ENCODE measurements around the gene RAB28.

RAB28 gene

GRCh38 chr4:13364172-13364571 is 120.0 kb downstream of the RAB28 start:
- H3K4me1 Mint-ChIP-seq = peaks cover 14% of the 10 kb centered on the region
- no peak for TF ChIP-seq CTCF (IDR thresholded peaks at IDR 0.05; ENCODE audit: unreplicated experiment in 3 of 3)
- no peak overlapping the region for H3K27ac Mint-ChIP-seq
- H3K4me3 Mint-ChIP-seq = no peak overlapping the region
- peaks cover 3% of the 10 kb centered on the region for H3K9me3 Mint-ChIP-seq
- peaks cover 4% of the 10 kb centered on the region for H3K27me3 Mint-ChIP-seq (ENCODE audit: low read depth)
- H3K36me3 Mint-ChIP-seq (ENCODE audit: low read depth) = peaks cover 21% of the 10 kb centered on the region

DNA sequence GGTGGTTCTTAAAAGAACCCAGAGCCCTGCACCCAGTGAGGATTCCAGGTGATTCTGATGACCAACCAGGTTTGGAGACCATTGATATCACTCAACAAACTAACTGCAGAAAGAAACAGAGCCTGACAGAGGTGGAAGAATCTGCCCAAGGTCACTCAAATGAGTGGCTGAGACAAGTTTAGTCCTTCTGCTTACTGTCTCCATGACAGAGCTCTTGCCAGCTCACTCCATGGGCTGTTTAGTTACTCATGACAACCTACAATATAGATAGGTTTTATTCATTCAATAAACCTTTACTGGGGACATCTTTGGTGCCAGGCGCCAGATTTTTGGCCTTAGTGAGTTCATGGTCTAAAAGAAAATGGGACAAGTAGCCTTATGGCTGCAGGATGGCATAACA is 124.3 kb downstream of the RAB28 start:
- TF ChIP-seq CTCF (IDR thresholded peaks at IDR 0.05; ENCODE audit: unreplicated experiment in 3 of 3) = no peak
- Mint-ChIP-seq H3K27ac (no peak overlapping the region), H3K9me3 (no peaks in the 10 kb centered on the region), H3K4me1 (peaks cover 28% of the 10 kb centered on the region), H3K4me3 (no peak overlapping the region), H3K27me3 (ENCODE audit: low read depth) (peaks cover 4% of the 10 kb centered on the region), H3K36me3 (ENCODE audit: low read depth) (peaks cover 7% of the 10 kb centered on the region)

DNA sequence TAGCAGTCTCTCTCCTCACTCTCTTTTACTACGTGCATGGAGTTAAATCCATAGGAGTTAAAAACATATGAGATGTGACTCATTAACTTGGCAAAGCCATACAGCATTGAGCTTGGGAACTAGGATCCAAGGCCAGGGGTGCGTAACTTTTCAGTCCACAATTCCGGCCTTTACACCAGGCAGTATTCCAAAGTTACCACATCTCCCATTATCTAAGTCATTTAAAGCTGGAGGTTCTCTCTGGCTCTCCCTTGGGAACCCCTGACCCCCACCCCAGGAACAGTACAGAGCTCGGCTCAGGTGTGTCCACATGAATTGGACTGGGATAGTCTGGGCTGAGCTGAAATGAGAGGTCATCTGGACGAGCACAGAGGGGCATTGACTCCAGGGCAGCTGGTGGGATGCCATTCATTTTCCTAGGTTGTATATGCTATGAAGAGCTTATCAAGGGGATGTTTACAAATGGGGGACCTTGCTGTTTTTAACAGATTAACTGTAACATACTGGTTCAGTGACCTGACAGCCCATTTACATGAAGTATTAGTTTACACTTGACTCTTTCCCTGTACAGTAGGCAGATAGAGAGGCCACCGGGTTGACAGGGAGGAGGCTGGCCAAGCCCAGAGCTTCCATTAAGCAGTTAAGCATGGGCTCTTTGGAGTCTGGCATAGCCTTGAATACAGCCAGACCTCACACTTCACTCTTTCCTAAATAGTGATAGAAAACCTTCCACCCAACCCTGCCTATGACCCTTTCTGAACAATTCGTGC is 128.8 kb downstream of the RAB28 start:
- Mint-ChIP-seq H3K4me3 (no peak overlapping the region), H3K27me3 (ENCODE audit: low read depth) (no peaks in the 10 kb centered on the region), H3K27ac (no peak overlapping the region), H3K36me3 (ENCODE audit: low read depth) (peaks cover 21% of the 10 kb centered on the region), H3K4me1 (peaks cover 19% of the 10 kb centered on the region), H3K9me3 (peaks cover 3% of the 10 kb centered on the region)
- no peak for TF ChIP-seq CTCF (IDR thresholded peaks at IDR 0.05; ENCODE audit: unreplicated experiment in 3 of 3)

DNA sequence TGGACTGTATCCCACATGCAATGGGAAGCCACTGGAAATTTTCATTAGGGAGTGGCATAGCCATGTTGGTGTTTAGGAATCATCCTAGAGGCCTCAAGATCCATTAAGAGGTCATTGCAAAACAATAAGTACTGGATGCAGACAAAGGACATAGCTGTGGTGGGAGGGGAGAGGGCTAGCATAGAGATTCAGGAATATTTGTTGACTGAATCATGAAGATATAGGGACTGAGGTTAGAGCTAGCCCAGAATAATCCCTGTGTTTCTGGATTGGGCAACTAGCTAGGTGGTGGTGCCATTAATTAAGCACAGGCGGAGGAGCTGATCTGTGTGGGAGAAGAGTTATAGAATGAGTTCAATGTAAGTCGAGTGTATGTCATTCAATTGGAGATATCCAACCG is 135.0 kb downstream of the RAB28 start:
- H3K27ac Mint-ChIP-seq = no peak overlapping the region
- no peaks in the 10 kb centered on the region for H3K4me1 Mint-ChIP-seq
- peaks cover 26% of the 10 kb centered on the region for H3K36me3 Mint-ChIP-seq (ENCODE audit: low read depth)
- H3K4me3 Mint-ChIP-seq = no peak overlapping the region
- no peak for TF ChIP-seq CTCF (IDR thresholded peaks at IDR 0.05; ENCODE audit: unreplicated experiment in 3 of 3)
- H3K9me3 Mint-ChIP-seq = peaks cover 3% of the 10 kb centered on the region
- no peaks in the 10 kb centered on the region for H3K27me3 Mint-ChIP-seq (ENCODE audit: low read depth)

DNA sequence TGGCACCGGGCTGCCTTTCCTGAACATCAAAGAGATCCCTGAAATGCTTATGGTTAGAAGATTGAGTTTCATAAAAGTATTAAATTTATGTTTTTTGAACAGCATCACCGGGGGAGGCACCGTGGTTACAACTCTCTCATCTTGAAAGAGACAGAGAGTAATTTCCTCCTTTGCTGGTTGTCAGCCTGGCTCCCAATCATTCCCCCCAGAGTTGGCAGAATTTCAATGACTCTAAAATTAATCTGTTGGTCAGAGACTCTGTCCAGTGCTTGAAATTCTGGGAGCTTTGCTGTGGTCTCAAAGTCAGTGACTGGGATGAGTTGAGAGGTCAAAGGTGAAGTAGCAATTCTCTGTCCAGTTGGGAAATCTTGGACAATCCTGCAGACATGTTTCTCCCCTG is 135.9 kb downstream of the RAB28 start:
- no peak for TF ChIP-seq CTCF (IDR thresholded peaks at IDR 0.05; ENCODE audit: unreplicated experiment in 3 of 3)
- Mint-ChIP-seq H3K36me3 (ENCODE audit: low read depth) (peaks cover 23% of the 10 kb centered on the region), H3K4me3 (no peak overlapping the region), H3K9me3 (peaks cover 3% of the 10 kb centered on the region), H3K4me1 (no peaks in the 10 kb centered on the region), H3K27ac (no peak overlapping the region), H3K27me3 (ENCODE audit: low read depth) (no peaks in the 10 kb centered on the region)

DNA sequence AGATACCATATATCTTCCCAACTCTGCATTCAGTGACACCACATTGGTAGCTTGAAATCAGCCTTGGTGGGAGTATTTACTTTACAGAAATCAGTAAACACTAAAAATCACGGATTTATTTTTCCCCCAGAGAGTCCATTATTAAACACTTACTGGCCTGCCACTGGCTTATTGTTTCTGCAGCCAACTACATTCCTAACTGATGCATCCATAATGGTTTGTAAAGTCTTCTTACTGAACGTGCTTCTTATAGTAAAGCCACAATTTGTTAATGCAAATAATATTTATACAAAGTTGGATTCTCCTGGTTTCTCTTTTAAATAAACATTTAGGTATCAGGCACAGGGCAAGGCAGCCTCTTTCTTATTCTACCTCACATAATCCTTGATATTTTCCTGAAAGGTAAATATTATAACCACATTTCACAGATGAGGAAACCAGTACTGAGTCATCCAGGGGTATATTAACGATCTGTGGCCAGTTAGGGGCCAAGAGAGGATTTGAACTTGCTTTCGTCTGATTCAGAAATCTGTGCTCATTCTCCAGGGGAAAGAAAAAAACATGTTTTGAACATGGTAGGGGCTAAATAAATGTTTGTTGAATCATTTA is 136.5 kb downstream of the RAB28 start:
- H3K36me3 Mint-ChIP-seq (ENCODE audit: low read depth) = peaks cover 18% of the 10 kb centered on the region
- H3K27me3 Mint-ChIP-seq (ENCODE audit: low read depth) = no peaks in the 10 kb centered on the region
- TF ChIP-seq CTCF (IDR thresholded peaks at IDR 0.05; ENCODE audit: unreplicated experiment in 3 of 3) = no peak
- H3K4me1 Mint-ChIP-seq = no peaks in the 10 kb centered on the region
- H3K4me3 Mint-ChIP-seq = no peak overlapping the region
- no peaks in the 10 kb centered on the region for H3K9me3 Mint-ChIP-seq
- no peak overlapping the region for H3K27ac Mint-ChIP-seq

All from nephron (organoid).